Measurements from ENCODE around the gene HK1. TPM values are rescaled to one million over a fixed set of nuclear protein-coding genes. Genes with fewer than 3 reads are reported as not detected.
"Not testable (repeated sequence)": the region's sequence is repeated elsewhere in the genome, so short reads cannot be mapped to it uniquely, and the experiment has no call there.

HK1 gene
- polyA plus RNA-seq, 1 donor: 28.6 TPM

DNA sequence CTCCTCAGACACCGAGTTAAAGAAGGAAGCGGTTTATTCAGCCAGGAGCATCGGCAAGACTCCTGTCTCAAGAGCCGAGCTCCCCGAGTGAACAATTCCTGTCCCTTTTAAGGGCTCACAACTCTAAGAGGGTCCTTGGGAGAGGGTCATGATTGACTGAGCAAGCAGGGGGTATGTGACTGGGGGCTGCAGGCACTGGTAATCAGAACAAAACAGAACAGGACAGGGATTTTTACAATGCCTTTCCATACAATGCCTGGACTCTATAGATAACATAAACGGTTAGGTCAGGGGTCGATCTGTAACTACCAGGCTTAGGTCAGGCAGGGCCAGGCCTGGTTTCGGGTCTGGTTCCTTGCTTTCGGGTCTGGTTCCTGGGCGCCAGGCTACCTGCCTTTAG is 30.0 kb downstream of the HK1 start:
- not testable (repeated sequence) for DNase-seq (ENCODE audit: low read depth)

DNA sequence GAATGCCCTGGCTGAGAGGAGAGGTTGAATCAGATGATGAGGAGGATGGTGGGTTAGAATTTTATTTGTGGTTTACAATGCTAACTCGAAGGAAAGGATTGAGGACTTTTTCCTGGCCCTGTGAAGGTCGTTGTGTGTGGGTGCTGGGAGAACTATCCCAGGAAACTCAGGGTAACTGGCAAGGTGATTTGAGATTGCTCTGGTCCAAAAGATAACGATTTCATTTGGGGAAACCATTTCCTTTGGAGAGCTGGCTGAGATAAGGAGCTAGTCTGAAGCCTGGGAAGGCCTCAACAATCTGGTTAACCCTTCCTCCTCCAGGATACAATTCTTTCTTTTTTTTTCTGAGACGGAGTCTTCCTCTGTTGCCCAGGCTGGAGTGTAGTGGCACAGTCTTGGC is 33.0 kb downstream of the HK1 start:
- no peak for DNase-seq (ENCODE audit: low read depth)

DNA sequence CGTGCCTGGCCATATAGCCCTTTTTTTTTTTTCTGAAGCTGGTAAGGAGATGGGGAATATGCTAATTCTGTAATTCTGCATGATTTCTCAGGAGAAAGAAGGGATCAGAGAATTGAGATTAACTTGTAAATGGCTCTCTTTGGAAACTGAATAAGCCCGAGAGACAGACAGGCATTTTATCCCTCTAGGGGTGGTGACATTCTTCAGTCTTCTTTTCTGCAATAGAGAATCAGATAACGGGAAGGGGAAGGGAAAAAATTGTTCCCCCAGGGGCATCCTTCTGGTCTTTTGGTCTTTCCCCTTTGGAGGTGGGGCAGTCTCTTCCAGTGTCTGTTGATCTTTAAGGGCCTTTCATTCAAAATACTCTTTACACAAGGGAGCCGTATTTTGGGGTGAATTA is 34.2 kb downstream of the HK1 start:
- no peak for DNase-seq (ENCODE audit: low read depth)

DNA sequence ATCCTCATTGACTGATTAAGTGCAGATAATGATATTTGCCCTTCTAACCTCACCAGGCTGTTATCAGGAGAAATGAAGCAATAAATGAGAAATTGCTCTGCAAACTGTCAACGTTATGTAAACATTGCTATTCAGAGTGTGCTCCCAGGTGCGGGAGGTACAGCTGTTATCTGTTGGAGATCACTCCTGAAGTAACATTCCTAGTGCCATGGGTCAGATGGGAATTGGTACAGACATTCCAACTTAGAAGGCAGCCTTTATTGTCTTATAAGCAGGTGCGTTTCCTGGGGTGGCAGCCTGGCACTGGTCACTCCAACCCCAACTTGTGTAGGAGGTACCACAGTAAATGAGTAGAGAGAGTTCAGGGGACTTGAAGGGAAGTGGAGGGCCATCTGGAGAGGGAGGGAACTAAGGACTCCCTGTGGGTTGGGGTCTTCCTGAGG is 36.8 kb downstream of the HK1 start:
- DNase-seq (ENCODE audit: low read depth): no peak

DNA sequence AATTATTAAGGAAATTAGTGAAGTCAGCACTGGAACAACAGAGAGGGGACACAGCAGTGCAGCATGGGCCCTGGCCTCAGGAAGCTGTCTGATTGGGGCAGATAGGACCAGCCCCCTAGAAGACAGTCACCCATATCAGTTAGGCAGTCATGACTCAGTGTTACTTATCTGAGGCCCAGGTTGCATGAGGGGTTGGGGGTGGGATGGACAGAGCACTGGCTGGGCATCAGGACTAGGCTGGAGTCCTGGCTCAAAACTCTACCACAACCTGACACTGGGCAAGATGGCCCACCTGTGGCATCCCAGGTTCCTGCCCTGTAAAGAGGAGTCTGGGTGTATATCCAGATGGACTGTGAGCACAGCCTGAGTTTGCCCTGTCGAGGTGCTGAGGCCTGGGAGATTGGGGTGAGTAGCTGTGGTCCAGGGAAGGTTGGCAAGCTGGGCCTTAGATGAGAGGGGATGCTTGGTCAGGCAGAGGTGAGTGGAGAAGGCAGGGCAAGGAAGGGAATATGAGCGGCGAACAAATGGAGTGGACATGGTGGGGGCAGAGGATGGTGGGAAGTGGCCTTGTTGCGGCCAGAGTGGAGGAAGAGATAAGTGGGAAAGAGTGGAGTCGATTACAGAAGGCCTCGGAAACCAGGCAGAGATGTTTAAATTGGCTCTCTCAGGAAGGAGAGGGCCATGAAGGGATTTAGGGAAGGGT is 37.5 kb downstream of the HK1 start:
- no peak for DNase-seq (ENCODE audit: low read depth)

DNA sequence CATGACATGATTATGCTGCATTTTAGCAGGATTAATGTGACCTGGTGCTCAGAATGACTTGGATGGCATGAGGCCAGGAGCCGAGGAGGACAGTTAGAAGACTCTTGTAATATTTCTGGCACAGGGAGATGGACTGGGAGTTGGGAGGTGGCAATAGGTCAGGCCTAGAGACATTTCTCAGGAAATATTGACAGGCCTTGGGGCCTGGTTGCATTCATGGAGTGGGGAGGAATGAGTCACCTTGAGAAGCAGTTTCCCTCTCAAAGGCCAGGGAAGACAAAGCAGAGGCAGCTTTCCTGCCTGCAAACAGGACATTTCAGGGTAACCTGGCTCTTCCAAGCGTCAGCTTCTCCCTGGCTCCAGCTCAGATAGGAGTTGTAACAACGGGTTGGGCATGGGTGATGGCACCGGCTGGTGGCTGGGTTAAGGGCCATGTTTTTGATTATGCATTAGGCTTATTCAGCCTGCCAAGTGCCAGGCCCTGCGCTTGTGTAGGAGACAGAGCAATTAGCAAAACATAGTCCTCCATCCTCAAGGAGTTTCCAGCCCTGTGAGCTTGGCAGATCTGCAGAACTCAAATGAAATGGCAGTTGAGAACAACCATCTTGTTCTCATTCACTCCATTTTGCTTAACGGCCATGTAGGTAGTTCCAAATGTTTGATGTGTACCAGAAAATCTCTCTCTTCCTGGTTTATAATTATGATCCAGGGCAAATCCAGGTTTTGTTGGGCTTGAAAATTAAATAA is 38.2 kb downstream of the HK1 start:
- no peak for DNase-seq (ENCODE audit: low read depth)

DNA sequence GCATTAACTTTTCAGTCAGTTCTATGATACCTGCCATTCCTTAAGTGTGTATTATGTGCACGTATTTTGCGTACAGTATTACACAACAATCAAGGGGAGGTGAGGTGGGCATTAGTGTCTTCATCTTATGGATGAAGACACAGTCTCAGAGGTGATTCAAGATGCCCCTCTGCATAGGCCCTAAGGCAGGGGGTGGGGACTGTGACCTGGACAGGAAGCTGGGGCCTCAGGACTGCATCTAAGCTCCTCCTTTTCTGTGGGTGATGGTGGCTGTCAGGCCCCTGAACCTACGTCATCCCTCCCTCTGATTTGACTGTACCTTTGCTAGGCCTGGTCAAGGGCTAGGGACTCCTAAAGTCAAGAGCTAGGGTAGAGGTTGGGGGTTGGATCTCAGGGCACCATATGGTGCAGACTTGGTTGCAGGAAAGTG is 38.9 kb downstream of the HK1 start:
- no peak for DNase-seq (ENCODE audit: low read depth)

DNA sequence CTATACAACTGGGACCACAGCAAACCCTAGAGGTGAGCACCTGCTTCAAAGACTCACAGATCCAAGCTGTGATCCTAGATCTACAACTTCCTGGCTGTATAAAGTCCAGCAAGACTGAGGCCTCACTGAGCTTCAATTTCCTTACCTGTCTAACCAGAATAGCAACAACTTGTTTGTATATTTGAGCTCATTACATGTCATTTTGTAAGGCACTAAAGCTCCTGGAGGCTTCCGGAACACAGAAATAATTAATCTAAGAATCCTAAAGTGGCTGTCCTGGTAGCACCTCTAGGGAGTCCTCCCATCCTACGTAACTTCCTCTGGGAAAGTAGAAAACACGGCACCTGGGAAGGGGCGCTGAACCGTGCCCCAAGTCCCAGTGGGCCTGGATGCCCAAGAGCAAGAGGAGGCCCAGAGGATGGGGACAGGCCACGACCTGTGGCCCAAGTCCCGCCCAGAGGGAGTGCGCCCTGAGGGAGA is 39.4 kb downstream of the HK1 start:
- no peak for DNase-seq (ENCODE audit: low read depth)

DNA sequence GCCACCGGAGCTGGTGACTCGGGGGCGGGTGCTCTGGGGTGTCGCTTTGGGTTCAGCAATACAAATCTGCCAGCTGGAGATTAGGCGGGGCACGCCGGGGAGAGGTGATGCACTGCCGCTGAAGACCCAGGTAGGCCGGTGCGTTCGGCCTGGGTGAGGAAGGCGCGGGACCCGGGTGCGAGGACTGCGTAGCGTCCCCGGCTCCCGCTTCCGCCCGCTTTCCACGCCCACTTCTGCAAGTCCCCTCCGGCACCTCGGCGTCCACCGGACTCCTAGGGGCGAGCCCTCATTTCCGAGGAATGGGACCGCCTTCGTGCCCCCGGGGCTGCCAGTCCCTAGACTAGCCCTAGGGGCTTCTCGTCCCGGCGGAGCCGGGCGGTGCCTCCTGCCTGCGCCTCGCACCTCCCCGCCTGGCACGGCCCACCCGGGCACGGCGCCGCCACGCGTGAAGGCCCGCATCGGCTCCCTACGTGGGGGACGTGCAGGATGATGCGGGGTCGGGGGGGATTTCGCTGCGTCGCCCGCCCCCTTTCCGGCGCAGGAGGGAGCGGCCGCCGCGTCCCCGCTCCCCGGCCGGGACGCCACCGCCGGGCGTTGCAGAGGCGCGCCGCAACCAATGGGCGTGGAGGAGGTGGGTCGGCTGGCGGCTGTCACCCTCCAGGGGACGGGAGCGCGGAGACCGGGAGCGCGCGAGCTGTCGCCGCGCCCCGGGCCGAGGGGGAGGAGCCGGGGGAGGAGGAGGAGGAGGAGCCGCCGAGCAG is 40.0 kb downstream of the HK1 start:
- peak; percentile 77 for DNase-seq (ENCODE audit: low read depth)

DNA sequence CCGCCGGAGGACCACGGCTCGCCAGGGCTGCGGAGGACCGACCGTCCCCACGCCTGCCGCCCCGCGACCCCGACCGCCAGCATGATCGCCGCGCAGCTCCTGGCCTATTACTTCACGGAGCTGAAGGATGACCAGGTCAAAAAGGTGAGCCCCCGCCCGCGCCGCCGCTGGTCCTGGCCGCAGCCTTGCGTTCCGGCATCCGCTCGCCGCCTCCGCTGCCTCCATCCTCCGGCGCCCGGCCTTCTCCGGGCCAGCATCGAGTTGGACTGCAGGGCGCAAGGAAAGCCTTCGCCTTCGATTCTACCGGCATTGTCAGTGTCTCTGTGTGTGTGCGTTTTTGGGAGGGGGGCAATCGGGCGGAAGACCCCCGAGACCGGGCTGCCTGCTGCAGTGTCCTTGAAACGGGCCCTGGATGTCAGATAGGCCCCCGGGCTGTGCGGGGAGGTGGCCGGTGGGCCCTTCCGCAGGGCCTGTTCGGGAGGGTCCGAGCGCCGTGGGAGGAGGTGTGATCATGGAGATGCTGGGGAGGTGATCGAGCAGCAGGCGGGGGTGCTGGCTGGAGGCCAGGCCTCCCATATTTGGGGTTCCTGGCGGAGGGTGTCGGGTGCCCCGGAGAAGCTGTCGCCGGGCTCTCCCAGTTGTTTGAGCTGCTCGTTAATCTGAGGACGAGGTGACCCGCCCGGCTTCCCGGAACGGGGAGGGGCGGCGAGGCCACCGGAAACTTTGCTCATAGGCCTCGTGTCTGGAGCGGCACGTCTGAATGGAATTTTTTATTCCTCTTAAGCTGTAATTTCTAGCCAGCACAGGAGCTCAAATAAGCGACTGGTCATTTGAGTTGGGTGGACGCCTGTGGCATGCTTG is 40.8 kb downstream of the HK1 start:
- no peak for DNase-seq (ENCODE audit: low read depth)

DNA sequence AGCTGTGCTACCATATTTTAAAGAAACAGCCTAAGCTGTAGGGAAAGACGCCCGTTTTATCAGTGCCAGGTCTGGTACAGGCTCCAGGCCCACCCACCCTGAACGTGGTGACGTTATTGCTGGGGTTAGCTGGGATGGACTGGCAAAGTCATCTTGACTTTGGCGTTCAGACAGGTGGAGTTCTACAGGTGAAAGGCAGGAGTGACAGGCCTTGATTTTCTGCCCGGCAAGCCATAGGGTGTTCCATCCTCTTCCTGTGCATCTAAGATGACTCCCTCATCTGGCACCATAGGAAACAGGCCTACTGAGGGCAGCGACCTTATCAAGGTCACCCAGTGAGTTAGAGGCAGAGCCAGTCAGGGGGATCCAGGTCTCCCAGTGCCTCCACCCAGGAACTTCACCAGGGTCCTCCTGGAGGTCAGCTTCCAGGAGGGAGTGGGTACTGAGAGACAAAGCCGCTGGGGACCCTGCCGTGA is 41.6 kb downstream of the HK1 start:
- DNase-seq (ENCODE audit: low read depth): no peak

DNA sequence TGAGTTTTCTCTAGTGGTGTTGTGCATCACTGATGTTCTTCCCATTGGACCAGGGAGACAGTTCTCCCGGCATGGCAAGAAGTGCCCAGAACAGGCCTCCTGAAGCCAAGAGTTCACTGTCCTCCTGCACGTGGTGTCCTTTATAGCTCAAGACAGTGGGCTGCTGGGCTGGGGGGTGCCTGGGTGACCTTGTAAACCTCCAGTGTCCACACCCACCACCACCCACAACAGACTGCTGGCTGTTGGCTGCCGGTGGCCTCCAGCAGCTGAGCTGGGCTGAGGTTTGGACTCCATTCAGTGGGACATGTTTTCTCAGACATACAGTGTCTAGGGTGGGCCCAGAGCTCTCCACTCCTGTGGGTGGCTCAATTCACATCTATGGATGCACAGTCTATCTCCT is 42.2 kb downstream of the HK1 start:
- DNase-seq (ENCODE audit: low read depth): no peak

DNA sequence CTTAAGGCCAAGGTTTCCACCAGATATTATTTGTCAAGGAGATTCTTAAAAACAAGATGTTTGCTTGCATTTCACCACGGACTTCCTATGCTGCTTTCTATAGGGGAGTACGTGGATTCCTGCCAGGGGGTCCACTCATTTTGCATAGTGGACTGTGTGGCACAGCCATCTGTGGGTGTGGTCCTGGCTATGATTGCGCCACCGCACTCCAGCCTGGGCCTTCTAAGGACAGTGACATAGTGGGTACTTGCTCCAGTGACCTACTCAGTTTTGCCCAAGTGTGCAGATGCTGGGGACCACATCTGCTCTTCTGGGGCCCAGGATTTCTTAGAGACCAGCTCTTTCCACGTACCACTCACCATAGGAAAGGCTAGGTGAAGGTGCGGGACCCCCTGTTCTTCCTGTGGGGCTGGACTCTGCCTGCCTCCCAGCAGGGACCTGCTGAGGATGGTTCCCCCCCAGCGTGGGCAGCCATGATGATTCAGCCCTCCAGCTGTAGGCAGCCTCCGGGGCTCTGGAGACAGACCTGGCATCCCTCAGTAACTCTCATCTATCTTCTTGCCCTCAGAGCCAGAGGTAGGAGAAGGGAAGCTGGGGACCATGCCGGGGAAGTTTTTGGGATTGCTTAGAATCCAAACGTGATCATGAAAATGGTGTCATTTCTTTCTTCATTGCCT is 42.9 kb downstream of the HK1 start:
- DNase-seq (ENCODE audit: low read depth): no peak

DNA sequence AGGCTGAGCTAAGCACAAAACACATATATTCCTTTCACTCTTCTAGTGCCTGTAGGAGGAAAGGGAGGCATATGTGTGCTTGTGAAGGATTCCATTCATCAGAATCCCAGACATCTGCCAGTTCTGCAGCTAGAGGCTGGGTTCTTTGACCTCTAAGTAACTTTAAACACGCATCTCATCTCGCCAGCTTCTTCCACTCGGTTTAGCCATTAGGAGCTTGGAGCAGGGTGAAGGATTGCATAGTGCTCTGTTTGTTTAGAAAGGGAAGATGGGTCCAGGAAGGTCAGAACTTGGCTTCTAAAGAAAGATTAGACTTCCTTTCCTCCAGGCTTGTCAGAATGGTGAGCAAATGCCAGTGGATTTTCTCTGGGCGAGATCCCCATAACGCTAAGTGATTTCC is 43.6 kb downstream of the HK1 start:
- DNase-seq (ENCODE audit: low read depth): no peak

DNA sequence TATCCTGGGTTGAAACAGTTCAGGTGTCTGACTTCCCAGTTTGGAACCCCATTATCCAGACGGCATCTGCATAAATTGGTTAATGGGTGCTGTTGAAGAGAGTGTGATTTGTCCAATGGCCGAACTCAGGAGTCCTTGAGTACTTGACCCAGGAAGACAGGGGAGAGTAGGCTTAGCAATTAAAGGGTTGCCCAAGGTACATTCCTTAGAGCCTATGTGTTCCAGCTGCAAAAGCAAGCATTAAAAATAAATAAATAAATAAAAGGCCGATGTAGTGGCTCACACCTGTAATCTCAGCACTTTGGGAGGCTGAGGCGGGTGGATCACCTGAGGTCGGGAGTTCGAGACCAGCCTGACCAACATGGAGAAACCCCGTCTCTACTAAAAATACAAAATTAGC is 44.0 kb downstream of the HK1 start:
- DNase-seq (ENCODE audit: low read depth): not testable (repeated sequence)

DNA sequence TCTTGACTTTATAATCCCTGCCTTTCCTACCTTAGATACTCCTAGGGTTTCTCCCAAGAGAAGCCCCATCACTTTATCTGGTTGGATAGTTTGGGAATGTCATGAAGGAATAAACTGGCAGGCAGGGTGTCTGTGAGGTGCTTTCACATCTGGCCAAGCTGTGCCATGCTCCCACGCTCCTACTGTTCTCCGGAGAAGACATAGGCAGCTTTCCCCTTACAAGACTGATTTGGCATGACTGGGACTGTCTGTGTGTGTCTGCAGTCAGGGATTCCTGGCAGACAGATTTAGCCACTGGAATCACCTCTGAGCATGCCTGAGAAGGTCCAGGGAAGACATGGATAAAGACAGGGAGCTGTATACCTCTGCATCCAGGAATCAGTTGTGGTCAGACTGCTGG is 45.3 kb downstream of the HK1 start:
- no peak for DNase-seq (ENCODE audit: low read depth)

DNA sequence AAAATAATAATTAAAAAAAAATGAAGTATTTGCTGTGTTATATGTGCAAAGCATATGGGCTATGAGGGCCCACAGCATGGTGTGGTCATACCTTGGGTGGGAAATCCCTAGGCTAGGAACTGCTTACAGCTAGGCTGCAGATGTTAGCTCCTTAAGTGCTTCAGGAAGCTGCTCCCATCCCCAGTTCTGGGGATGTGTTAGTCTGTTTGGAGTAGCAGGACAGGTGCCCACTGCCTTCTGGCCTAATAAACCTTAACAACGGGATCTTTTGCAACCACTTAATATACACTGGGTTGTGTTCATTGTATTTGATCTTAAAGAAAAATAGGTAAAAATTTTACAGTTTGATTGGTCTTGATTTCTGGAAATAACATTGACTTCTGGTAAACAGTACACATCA is 46.3 kb downstream of the HK1 start:
- no peak for DNase-seq (ENCODE audit: low read depth)

DNA sequence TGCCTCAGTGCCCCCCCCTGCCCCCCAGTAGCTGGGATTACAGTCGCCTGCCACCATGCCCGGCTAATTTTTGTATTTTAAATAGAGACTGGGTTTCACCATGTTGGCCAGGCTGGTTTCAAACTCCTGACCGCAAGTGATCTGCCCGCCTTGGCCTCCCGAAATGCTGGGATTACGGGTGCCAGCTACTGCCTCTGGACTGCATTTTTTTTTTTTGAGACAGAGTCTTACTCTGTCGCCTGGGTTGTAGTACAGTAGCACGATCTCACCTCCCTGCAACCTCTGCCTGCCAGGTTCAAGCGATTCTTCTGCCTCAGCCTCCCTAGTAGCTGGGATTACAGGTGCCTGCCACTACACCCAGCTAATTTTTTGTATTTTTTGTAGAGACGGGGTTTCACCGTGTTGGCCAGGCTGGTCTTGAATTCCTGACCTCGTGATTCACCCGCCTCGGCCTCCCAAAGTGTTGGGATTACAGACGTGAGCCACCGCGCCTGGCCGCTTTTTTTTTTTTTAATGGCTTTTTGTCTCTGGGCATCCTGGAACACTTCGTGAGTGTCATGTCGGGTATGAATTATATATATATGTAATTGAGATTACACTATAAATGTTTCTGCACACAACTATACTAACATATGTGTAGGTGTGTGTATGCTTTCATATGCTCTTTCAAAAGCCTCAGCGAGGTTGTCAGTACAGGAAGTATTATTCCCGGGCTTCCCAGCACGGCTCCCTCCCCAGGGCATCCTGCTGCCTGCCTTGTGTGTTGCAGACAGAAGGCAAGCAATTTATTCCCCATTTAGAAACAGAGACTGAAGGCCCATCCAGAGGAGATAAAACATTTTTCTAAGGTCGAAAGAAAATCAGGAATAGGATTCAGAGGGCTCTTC is 47.6 kb downstream of the HK1 start:
- not testable (repeated sequence) for DNase-seq (ENCODE audit: low read depth)

DNA sequence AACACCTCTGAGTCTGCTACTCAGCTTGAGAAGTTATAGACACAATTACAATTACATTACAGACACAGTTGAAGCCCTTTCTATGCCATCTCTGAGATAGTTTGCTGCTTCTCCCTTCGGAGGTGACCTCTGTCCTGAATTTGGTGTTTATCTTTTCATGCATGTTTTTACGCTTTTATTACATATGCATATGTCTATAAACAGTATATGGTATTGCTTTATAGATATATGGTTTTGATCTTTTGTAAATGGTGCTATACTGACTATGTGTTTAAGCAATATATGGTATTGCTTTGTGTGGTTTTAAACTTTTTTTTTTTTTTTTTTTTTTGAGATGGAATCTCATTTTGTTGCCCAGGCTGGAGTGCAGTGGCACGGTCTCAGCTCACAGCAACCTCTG is 48.4 kb downstream of the HK1 start:
- DNase-seq (ENCODE audit: low read depth): no peak
